ENCODE results near the gene KDSR.

KDSR gene

DNA sequence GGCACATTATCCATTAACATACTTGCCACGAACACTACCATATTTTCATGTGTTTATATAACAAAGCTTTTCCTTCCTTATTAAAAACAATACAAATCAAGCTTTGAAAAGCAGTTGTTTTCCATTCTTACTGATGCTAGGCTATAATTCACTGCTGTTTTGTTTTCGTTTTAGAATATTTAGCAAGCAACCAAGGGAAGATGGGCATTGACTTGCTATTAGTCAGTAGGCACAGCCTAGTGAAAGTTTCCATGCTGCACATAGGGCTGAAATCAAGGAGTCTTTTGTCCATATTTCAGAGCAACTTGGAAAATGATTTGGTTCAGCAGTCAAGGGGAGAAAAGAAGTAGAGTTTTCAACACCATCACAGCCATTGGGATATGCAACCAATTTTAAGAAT lies 78.7 kb downstream of the KDSR start:
- POLR2A ChIA-PET: no interaction called here
- CTCF ChIA-PET: interaction anchor here (1.1 kb wide), 1 partner anchor 35 kb away, joined by 3 read pairs; no protein-coding TSS in a partner anchor
- no peak for DNase-seq (ENCODE audit: low read depth, low spot score)

DNA sequence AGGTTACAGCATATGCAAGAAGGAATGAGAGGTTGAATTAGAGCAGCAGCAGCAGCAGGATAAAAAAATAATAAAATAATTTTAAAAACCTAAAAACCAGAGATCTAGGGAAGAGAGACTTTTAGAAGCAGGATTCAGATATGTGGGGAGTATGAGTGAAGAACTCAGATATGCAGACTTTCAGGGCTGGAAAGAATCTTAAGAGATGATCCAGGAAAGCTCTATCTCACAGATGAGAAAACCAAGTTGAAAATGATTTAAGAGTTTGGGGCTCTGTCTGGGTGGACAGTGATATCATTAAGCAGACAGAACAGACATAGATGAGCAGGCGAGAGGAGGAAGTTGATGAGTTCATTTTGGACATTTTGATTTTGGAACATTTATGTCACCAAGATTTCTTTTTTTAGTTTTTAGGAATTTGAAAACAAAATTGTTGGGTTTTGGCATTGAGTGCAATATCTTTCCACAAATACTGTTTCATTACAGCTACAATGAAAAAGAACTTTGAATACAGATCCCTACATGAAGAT lies 79.2 kb downstream of the KDSR start:
- DNase-seq (ENCODE audit: low read depth, low spot score): no peak
- no peak overlapping the region for H3K4me3 ChIP-seq (ENCODE audit: low read depth, low read length)
- ChIA-PET POLR2A (no interaction called here), CTCF (interaction anchor here (1.1 kb wide), 1 partner anchor 36 kb away, joined by 3 read pairs; no protein-coding TSS in a partner anchor)
- TF ChIP-seq, protein P1, sequence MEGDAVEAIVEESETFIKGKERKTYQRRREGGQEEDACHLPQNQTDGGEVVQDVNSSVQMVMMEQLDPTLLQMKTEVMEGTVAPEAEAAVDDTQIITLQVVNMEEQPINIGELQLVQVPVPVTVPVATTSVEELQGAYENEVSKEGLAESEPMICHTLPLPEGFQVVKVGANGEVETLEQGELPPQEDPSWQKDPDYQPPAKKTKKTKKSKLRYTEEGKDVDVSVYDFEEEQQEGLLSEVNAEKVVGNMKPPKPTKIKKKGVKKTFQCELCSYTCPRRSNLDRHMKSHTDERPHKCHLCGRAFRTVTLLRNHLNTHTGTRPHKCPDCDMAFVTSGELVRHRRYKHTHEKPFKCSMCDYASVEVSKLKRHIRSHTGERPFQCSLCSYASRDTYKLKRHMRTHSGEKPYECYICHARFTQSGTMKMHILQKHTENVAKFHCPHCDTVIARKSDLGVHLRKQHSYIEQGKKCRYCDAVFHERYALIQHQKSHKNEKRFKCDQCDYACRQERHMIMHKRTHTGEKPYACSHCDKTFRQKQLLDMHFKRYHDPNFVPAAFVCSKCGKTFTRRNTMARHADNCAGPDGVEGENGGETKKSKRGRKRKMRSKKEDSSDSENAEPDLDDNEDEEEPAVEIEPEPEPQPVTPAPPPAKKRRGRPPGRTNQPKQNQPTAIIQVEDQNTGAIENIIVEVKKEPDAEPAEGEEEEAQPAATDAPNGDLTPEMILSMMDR (IDR thresholded peaks at IDR 0.05; ENCODE audit: insufficient read depth, low read length, missing control alignments): no peak

More for the DNA sequence above, 78.7 kb downstream of the KDSR start:
- TF ChIP-seq, protein P1 (IDR thresholded peaks at IDR 0.05; ENCODE audit: insufficient read depth, low read length, missing control alignments): no peak
- H3K4me3 ChIP-seq (ENCODE audit: low read depth, low read length): no peak overlapping the region

DNA sequence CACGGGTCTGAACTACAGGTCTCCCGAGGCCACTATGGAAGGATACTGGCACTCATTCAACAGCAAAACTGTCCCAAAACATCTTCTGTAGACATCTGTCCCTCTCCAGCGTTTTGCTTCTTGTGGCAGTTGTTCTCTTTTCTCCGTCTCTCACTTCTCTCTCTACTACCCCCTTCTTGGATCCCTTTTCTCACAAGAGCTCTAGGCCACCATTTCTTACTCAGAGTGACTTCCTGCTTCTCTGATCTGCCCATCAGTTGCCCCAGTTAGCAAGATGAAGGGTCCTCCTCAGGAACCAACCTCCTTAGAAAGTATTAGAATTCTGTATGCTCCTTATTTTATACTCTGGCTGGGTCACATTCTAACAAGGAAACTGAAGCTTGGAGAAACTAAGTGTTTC lies 80.1 kb downstream of the KDSR start:
- TF ChIP-seq, protein P1 (IDR thresholded peaks at IDR 0.05; ENCODE audit: insufficient read depth, low read length, missing control alignments): no peak
- ChIA-PET CTCF (no interaction called here), POLR2A (no interaction called here)
- no peak overlapping the region for H3K4me3 ChIP-seq (ENCODE audit: low read depth, low read length)
- no peak for DNase-seq (ENCODE audit: low read depth, low spot score)

DNA sequence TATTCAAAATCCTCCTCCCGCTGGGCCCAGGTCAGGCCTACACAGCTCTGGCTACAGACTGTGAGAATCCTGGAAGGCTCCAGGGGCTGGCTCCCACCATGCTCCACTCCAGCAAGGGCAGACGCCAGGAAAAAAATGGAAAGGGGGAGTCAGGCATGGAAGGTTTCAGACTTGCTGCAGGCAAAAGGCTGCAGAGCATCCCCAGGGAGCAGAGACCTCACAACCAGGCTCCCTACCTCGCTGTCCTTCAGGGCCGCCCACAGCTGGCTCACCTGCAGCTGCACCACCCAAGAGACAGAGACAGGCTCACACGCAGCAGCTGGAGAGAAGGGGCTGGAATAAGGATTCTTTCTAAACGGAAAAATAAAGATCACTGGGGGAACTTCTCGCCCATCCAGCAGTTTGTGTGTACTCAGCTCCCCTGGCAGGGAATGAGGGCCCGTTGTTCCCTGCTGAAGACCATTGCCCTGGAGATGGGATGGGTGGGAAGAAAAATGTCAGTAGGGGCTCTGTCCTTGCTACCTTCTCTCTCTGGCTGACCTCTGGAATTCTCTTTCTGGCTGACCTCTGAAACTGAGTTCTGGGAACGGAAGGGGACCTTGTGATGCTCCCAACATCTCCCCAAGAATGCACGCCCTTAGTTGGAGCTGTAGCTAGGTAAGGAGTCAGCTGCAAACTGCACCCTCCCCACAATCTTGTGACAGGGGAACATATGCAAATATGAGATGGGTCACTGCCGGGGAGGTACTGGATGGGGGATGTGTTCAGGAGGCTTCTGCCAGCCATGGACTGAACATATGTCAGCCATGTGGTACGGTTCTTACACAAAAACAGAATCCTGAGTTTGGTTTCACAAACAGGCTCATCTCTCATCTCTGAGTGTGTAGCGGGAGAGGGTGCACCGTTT lies 81.9 kb downstream of the KDSR start:
- TF ChIP-seq, protein P1 (IDR thresholded peaks at IDR 0.05; ENCODE audit: insufficient read depth, low read length, missing control alignments): no peak
- CTCF ChIA-PET: no interaction called here
- H3K4me3 ChIP-seq (ENCODE audit: low read depth, low read length): no peak overlapping the region
- no peak for DNase-seq (ENCODE audit: low read depth, low spot score)
- POLR2A ChIA-PET: no interaction called here

DNA sequence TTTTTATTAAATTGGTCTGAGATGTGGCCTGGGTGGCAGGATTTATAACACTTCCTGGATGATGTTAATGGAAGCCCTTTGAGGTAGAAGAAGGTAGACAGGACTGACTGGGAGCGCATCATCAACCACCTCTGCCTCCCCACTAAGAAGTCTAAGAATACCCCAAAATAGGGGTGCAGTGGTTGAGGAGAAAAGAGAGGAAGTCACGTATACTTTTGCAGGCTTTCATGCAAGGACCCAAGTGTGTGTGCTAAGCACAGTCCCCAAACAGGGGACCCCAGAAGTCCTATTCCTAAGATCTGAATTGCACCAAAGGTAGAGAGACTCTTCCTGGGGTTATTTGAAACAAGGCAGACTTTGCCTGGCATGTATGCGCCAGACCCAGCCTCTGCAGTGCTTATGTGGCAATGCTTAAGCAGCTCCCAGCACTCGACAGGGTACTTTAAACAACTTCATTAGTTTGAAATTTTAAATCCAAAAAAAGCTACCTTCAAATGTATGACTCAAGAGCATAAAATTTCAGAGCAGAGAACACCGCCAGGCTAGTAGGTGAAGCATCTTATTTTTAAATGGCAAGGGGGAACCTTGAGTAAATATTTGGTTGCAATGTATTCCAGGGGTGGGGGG lies 82.7 kb downstream of the KDSR start:
- TF ChIP-seq, protein P1 (IDR thresholded peaks at IDR 0.05; ENCODE audit: insufficient read depth, low read length, missing control alignments): no peak
- no peak for DNase-seq (ENCODE audit: low read depth, low spot score)
- no peak overlapping the region for H3K4me3 ChIP-seq (ENCODE audit: low read depth, low read length)
- ChIA-PET POLR2A (no interaction called here), CTCF (no interaction called here)
